GM18502 (cell line): ENCODE data around the gene WFDC1.

Source experiments
- ATAC-seq: cut with Tn5 transposase; IDR thresholded peaks from one replicate; pipeline ENCODE4 v1.9.1; 2021; ENCODE audit warnings: mild to moderate bottlenecking; ENCODE audit not compliant: unreplicated experiment, poor library complexity

The WFDC1 gene

DNA sequence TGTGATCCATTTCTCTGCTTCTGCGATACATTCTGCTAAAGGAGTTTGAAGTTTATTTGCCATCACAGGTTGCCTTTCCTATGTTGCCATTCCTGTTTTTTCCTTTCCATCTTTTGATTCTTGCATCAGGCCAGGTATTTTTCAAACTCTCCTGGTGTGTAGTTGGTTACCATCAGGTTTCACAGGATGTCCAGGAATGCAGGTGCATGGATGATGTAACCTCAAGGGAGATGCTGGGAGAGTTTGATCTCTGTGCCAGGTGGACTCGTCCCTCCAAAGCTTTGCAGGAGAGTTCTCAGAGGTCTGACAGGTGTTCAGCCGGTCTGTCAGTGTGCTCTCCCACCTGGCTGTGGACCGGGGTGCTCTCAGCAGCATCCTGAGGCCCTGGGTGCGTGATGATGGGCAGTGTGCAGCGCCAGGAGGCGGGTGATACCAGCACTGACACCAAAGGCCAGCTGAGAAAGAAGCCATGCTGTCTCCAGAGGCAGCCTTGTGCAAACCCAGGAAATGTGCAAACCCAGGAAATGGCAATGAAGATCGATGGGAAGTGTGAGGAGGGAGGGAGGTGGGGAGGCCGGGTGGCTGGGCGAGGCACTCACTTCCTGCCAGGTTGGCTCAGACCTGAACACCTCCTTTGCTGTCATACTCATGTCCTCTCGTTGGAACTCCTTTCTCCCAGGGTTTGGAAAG lies 75.4 kb downstream of the WFDC1 start:
- no peak for ATAC-seq

DNA sequence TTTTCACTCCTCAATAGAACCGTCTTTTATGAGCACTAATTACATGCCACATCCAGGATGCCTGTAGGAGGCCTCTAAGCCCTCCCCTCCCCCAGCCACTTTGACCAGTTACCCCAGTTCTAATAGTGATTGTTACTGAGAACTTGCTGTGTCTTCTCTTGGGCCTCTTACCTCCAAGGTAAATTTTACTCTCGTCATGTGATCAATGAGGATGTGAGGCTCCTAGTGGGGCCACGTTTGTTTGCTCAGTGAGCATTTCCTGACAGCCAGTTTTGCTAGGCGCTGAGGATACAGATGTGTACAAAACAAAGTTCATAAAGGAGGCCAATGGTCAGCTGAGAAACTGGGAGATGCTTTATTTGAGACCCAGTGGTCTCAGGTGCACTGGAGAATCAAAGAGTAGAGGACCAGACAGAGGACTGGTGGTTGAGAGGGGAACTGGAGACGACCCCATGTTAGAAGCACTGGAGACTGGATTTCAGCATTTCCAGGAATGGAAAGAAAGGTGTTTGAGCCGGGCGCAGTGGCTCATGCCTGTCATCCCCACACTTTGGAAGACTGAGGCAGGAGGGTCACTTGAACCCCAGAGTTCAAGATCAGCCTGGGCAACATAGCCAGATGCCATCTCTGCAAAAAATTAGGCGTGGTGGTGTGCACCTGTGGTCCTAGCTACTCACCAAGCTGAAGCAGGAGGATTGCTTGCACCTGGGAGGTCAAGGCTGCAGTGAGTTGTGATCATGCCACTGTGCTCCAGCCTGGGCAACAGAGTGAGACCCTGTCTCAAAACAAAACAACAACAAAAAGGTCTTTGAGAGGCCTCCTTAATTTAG lies 76.3 kb downstream of the WFDC1 start:
- ATAC-seq = no peak

DNA sequence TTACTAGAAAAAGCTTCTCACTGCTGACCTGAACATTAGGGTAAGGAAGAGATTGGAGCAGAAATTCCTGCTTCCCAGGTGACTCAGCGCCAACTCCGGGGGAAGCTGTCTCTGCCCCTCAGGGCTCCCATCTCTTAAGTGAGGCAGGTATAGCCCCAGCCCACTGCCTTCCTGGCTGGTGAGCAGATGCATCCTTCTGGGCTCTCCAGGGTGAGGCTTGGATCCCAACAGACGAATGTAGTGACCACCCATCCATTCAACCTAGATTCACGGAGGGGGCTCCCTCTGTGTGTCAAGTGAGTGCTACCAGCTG lies 76.8 kb downstream of the WFDC1 start:
- ATAC-seq = no peak

DNA sequence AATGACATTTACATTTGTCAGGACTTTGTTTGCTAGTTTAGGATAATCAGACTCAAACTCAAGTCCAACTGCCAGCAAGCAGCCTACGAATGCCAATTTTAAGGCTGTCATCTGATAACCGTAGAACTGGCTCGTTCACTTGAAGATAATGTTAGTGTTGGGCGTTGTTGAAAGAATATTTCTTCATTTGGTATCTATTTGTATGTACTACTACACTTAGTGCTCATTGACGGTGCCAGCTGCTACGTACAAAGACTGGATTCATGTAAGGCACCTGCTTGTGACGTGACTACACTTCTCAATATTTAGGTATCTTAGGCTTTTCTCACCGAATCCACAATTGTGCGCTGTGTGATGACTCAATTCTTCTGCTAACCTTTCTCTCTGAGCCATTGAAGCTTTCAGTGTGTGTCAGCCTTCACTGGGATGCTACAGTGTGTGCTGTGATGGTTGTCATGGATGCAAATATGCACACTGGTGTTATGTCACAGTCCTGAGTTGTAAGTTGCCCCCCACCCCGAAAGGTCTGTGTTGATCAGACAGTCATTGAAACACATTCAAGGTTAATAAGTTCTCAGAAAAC lies 79.3 kb downstream of the WFDC1 start:
- no peak for ATAC-seq

DNA sequence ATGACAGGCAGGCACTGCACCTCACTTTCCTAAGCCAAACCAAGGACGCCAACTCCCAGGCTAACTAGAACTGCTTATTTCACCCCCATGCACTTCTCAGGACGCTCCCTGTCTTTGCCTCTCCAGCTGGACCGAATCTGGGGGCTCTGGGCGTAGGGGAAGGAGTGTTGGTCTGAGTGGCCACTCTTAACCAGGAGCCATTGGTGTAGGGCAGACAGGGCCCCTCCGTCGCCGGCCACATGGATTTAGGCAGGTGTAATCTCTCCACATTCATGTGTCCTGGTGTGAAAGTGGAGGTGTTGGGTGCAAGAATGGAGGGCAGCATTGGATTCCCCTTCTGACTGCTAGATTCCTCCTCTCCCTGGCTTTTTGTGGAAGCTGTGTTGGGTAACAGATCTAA lies 83.4 kb downstream of the WFDC1 start:
- no peak for ATAC-seq

DNA sequence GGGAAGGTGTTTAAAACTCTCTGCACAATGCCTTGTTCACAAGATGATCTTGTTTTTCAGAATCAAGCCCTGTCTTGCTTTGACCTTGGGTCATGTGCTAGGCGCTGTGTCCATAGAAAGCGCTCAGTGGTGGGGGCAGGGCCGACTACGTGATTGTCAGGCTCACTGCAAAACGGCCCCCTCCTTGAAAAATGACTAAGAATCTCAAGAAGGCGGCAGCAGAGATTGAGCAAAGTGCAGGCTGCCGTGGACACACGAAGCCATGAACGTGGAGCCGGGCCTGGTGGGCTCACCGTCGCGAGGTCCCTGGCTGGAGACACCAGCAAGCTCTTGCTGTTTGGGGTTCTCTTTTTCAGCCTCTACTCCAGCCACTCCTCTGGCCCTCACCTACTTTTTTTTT lies 83.9 kb downstream of the WFDC1 start:
- ATAC-seq = no peak

DNA sequence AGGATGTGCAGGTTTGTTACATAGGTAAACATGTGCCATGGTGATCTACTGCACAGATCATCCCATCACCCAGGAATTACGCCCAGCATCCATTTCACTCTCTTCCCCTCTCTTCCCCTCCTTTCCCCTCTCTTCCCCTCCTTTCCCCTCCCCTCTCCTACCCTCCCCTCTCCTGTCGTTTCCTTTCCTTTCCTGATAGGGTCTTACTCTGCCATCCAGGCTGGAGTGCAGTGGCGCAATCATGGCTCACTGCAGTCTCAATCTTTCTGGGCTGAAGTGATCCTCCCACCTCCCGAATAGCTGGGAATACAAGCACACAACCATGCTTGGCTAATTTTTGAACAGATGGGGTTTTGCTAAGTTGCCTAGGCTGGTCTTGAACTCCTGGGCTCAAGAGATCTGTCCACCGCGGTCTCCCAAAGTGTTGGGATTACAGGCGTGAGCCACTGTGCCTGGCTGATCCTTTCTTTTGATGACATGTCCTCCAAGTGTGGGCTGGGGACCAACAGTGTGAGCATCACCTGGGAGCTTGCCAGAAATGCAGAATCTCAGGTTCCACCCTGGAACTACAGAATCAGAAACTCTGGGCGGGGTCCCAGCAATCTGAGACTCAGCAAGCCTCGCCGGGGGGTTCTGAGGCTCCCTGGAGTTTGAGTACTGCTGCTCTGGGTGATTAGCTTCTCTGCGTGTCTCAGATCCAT lies 84.5 kb downstream of the WFDC1 start:
- ATAC-seq = no peak
